Gastrocnemius medialis (tissue), 4 donors: Measurements from ENCODE around the gene GRID2.

Experiments
- CTCF ChIP-seq, 5 experiments: fragments of 450-650 bp in 3 of 5; fragments of 200-600 bp in 2 of 5; sonication (generic) in 2 of 5; IDR thresholded peaks in 4 of 5; conservative IDR thresholded peaks in 1 of 5; 1 replicate in 4 of 5; 2 replicates in 1 of 5; pipeline ENCODE4 v1.5.1; 2016 to 2019; ENCODE audit warnings: antibody characterized with exemption in 5 of 5, mild to moderate bottlenecking in 3 of 5, moderate library complexity in 3 of 5
- POLR2A ChIP-seq, 2 donors: fragments of 450-650 bp; IDR thresholded peaks; one replicate each; pipeline ENCODE4 v1.6.1; 2017; ENCODE audit warnings: antibody characterized with exemption in 2 of 2, mild to moderate bottlenecking in 2 of 2, moderate library complexity in 2 of 2

- TF ChIP-seq CTCF (IDR thresholded peaks at IDR 0.05 in 4 of 5, conservative IDR thresholded peaks at IDR 0.05 in 1 of 5) (no peak), POLR2A (IDR thresholded peaks at IDR 0.05) (no peak)
These were observed 296.9 kb downstream of the GRID2 start for GRCh38 chr4:92600638-92601037.
